Measurements from ENCODE around the gene FXR1.
A peak's percentile ranks its signal among the peaks of the same experiment; 100 is the strongest.

DNA sequence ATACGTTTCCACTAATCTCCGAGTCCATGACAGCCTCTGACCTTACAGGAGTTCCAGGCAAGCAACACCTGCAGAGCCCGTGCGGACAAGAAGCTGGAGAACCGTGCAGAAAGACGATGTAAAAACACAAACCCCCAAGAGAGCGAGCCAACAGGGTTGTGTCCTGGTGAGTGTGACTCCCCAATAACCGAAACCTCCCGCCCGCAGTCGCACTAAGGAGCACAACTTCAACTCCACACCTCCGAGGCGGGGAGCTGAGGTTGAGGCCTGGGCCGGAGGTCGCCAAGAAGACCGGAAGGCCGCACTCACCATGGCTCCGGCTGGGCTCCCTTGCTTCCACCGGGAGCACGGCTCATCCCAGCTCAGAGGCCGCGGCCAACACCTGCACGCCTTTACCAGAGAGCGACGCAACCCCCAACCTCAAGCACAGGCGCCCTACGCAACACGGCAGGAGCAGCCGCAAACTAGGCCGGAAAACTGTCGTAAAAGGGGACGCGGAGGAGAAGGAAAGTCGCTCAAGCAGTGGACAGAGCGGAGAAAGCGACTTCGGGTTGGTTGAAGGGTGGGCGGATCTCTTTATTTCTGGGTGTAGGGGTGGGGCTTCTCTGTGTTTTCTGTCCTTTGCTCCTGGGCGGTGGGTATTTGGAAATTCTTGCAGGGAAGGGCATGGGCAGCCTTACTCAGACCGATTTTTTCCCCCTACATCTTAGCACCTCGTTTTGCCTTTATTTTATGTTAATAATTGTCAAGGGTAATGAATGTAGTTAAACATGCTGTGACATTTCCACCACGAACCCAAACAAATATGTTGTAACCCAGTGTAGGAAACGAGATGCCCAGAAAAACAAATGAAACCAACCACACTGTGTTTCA, 77.1 kb downstream of the FXR1 start, which contains the start of gene DNAJC19:
- TF ChIP-seq, protein P1, sequence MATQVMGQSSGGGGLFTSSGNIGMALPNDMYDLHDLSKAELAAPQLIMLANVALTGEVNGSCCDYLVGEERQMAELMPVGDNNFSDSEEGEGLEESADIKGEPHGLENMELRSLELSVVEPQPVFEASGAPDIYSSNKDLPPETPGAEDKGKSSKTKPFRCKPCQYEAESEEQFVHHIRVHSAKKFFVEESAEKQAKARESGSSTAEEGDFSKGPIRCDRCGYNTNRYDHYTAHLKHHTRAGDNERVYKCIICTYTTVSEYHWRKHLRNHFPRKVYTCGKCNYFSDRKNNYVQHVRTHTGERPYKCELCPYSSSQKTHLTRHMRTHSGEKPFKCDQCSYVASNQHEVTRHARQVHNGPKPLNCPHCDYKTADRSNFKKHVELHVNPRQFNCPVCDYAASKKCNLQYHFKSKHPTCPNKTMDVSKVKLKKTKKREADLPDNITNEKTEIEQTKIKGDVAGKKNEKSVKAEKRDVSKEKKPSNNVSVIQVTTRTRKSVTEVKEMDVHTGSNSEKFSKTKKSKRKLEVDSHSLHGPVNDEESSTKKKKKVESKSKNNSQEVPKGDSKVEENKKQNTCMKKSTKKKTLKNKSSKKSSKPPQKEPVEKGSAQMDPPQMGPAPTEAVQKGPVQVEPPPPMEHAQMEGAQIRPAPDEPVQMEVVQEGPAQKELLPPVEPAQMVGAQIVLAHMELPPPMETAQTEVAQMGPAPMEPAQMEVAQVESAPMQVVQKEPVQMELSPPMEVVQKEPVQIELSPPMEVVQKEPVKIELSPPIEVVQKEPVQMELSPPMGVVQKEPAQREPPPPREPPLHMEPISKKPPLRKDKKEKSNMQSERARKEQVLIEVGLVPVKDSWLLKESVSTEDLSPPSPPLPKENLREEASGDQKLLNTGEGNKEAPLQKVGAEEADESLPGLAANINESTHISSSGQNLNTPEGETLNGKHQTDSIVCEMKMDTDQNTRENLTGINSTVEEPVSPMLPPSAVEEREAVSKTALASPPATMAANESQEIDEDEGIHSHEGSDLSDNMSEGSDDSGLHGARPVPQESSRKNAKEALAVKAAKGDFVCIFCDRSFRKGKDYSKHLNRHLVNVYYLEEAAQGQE (IDR thresholded peaks at IDR 0.05; ENCODE audit: insufficient read depth in 1 of 2, low read depth in 2 of 2, low read length in 2 of 2): no peak
- peak; percentile 88 for TF ChIP-seq POLR2AphosphoS5 (IDR thresholded peaks at IDR 0.05; ENCODE audit: low read depth, low read length)
- TF ChIP-seq TAF1 (IDR thresholded peaks at IDR 0.05; ENCODE audit: borderline replicate concordance, insufficient read depth, low read length): peak; percentile 87
